ENCODE results near the gene PHLDB2. TPM values are rescaled to one million over a fixed set of nuclear protein-coding genes. Genes with fewer than 3 reads are reported as not detected.
"Not testable (repeated sequence)": the region's sequence is repeated elsewhere in the genome, so short reads cannot be mapped to it uniquely, and the experiment has no call there.

Gene PHLDB2
- 36.9 and 37.5 TPM in 2 replicates for total RNA-seq

DNA sequence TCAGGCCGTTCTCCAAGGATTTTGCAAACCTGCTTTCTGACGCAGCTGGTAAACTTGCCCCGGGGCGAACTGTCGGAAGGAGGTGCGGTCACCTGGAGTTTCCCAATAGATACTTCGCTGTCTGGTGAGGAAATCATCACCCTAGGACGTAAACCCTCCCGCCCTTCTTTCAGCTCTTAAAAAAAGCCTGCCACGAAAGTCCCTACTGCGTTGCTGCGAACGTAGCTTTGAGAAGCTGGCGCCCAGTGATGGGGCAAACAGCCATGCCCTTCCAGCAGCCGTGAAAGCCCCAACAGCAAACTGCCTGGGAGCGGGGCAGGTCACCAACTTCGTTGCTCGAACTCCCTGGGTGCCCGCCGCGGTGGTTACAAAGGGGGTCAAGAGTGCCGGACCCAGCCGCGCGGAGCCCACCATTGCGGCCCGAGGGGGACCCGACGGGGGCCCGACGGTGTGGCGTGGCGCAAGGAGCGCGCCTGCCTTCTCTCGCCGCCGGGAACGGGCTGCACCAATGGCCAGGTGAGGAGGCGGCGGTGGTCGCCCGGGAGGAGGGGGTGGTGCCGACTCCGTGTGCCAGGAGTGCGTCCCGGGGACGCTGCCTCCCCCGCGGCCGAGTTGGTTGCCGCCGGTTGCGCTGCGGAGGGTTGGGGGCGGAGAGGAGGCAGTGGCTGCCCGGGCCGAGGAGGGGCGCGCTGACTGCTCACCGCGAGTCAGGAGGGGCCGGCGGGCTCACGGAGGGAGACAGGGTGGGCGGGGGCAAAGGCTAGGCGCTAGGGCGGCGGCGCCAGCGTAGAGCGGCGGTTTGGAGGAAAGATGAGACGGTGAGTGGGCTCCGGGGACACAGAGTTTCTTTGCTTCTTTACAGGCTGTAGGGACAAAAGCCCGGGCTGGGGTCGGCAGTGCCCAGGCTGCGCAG is at the start of gene PHLDB2:
Gene PHLDB2 (plus strand): TSS at position 205 of the 913 bp plus-strand sequence. CDS start 24,813 bp downstream, outside the sequence.
- H3K4me3 ChIP-seq (ENCODE audit: low read depth, low read length) = peak within 1 kb of the TSS; percentile 85
- peak; percentile 57 for DNase-seq (ENCODE audit: low read depth)
- TF ChIP-seq, protein P1, sequence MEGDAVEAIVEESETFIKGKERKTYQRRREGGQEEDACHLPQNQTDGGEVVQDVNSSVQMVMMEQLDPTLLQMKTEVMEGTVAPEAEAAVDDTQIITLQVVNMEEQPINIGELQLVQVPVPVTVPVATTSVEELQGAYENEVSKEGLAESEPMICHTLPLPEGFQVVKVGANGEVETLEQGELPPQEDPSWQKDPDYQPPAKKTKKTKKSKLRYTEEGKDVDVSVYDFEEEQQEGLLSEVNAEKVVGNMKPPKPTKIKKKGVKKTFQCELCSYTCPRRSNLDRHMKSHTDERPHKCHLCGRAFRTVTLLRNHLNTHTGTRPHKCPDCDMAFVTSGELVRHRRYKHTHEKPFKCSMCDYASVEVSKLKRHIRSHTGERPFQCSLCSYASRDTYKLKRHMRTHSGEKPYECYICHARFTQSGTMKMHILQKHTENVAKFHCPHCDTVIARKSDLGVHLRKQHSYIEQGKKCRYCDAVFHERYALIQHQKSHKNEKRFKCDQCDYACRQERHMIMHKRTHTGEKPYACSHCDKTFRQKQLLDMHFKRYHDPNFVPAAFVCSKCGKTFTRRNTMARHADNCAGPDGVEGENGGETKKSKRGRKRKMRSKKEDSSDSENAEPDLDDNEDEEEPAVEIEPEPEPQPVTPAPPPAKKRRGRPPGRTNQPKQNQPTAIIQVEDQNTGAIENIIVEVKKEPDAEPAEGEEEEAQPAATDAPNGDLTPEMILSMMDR (conservative IDR thresholded peaks at IDR 0.05; ENCODE audit: low read depth, low read length) = no peak

DNA sequence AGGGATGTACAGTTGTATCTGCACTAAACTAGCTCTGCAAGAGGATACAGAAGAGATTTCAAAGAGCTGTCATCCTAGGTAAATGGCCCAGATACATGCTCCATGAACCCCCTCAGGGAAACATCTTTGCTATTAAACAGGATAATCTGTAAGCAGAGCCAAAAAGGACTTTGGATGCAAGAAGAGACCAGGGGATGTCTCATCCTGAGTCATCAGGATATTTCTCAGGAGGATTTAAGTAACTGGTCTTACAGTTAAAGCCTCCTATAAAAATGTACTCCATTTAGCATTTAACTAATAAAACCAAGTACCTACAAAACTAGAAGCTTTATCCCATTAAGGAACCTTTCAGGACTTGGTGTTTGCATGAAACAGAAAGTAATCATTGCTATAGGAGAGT is 48.2 kb upstream of the PHLDB2 start:
- peak; percentile 77 for DNase-seq (ENCODE audit: low read depth)
- H3K4me3 ChIP-seq (ENCODE audit: low read depth, low read length) = no peak overlapping the region
- TF ChIP-seq, protein P1 (conservative IDR thresholded peaks at IDR 0.05; ENCODE audit: low read depth, low read length) = no peak

DNA sequence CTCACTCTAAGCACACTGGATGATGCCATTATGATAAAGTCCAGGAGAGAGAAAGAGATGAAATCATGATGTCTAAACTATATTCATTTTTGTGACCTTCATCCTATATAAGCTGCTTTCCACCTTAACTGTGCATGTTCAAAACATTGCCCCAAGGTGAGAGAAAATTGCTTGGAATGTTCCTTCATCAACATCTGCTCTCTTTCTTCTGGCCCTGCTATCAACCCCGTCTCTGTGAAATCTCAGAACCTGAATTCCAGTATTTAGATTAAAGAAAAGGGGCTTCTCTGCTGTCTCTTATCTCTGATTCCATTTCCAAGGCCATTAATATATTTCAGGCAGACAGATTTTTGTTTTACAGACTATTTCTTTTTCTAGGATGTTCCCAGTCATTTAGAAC is 47.3 kb upstream of the PHLDB2 start:
- DNase-seq (ENCODE audit: low read depth) = no peak
- TF ChIP-seq, protein P1 (conservative IDR thresholded peaks at IDR 0.05; ENCODE audit: low read depth, low read length) = no peak

DNA sequence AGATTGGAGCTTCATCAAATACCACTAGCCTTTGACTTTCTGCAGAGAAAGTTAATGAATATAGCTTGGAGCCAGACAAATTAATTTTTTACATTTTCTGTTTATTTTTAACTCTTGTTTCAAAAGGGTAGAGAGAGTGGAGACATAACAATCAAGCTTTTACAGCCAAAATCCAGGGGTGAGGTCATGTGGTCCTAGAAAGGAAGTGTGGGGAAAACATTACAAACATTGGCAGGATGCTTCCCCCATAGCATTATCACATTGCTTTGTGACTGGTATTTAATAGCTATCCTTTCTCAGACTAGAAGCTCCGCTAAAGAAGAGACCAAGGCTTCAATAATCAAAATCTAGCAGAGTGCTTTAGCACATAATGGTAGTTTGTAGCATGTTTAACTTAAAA is 46.4 kb upstream of the PHLDB2 start:
- H3K4me3 ChIP-seq (ENCODE audit: low read depth, low read length) = no peak overlapping the region
- TF ChIP-seq, protein P1 (conservative IDR thresholded peaks at IDR 0.05; ENCODE audit: low read depth, low read length) = no peak
- peak; percentile 87 for DNase-seq (ENCODE audit: low read depth)

More for the DNA sequence above, 47.3 kb upstream of the PHLDB2 start:
- H3K4me3 ChIP-seq (ENCODE audit: low read depth, low read length) = no peak overlapping the region

DNA sequence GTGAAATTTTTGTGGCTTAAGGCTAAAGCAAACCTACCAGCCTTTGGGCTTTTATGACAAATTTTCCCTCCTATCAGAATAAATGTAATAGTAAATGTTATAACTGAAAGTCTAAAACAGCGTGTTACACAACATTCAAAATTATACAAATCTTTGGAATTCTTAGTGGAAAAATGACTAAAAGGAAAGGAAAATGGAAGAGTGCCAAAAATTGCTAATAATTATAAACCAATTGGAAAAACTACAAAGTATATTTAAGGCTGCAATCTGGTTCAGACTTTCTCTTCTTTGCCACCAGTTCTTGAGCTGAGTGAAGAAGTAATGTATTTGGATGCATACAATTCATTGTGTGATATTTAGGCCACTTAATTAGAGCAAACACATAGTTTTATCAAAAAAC is 45.6 kb upstream of the PHLDB2 start:
- TF ChIP-seq, protein P1 (conservative IDR thresholded peaks at IDR 0.05; ENCODE audit: low read depth, low read length) = no peak
- H3K4me3 ChIP-seq (ENCODE audit: low read depth, low read length) = no peak overlapping the region
- DNase-seq (ENCODE audit: low read depth) = no peak

DNA sequence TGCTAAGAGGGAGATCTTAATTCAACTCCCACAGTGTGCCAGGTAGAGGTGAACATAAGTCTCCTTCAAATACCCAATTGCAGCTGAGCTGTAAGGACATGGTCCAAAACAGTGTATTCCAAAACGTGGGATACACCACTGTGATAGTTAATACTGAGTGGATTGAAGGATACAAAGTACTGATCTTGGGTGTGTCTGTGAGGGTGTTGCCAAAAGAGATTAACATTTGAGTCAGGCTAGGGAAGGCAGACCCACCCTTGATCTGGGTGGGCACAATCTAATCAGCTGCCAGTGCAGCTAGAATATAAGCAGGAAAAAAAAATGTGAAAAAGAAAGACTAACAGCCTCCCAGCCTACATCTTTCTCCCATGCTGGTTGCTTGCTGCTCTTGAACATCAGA is 45.1 kb upstream of the PHLDB2 start:
- no peak overlapping the region for H3K4me3 ChIP-seq (ENCODE audit: low read depth, low read length)
- TF ChIP-seq, protein P1 (conservative IDR thresholded peaks at IDR 0.05; ENCODE audit: low read depth, low read length) = no peak
- DNase-seq (ENCODE audit: low read depth) = no peak

DNA sequence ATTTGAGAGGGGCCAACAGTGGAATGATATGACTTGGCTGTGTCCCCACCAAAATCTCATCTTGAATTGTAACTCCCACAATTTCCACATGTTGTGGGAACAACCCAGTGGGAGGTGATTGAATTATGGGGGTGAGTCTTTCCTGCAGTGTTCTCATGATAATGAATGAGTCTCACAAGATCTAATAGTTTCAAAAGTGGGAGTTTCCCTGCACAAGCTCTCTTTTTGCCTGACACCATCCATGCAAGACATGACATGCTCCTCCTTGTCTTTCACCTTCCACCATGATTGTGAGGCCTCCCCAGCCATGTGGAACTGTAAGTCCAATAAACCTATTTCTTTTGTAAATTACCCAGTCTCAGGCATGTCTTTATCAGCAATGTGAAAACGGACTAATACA is 42.3 kb upstream of the PHLDB2 start:
- DNase-seq (ENCODE audit: low read depth); H3K4me3 ChIP-seq (ENCODE audit: low read depth, low read length): not testable (repeated sequence)
